Activated naive CD4-positive, alpha-beta T cell treated with Interleukin-2 at 50 U/mL for 16 hours (primary cell): ENCODE data around the gene RAB29.

ENCODE experiments used
- DNase-seq: peaks from one replicate; pipeline ENCODE4 v3.0.0-alpha.2; 2020

The RAB29 gene

GRCh38 chr1:205719015-205719414, 56.3 kb downstream of the RAB29 start:
- DNase-seq = no peak
